Measurements from ENCODE around the gene CNTN5.
"Not testable (repeated sequence)": the region's sequence is repeated elsewhere in the genome, so short reads cannot be mapped to it uniquely, and the experiment has no call there.

CNTN5 gene

GRCh38 chr11:99281331-99281730, 260.6 kb downstream of the CNTN5 start:
- ATAC-seq (no peak), DNase-seq (no peak)
- Mint-ChIP-seq H3K27ac (no peak overlapping the region), H3K4me3 (no peak overlapping the region), H3K4me1 (no peaks in the 10 kb centered on the region), H3K27me3 (no peaks in the 10 kb centered on the region), H3K9me3 (peaks cover 0 to 7% of the 10 kb centered on the region in 2 donors)

- H3K4me1 Mint-ChIP-seq, H3K27ac Mint-ChIP-seq, H3K4me3 Mint-ChIP-seq, H3K27me3 Mint-ChIP-seq, ATAC-seq, DNase-seq: not testable (repeated sequence)
- H3K9me3 Mint-ChIP-seq: peaks cover 10 to 16% of the 10 kb centered on the region in 2 donors
These were observed 277.2 kb downstream of the CNTN5 start for GRCh38 chr11:99297925-99298324.

- Mint-ChIP-seq H3K9me3 (peaks cover 0 to 5% of the 10 kb centered on the region in 2 donors), H3K4me3 (no peak overlapping the region), H3K4me1 (no peaks in the 10 kb centered on the region), H3K27me3 (no peaks in the 10 kb centered on the region), H3K27ac (no peak overlapping the region)
- ATAC-seq: no peak
- DNase-seq: no peak
These were observed 286.9 kb downstream of the CNTN5 start for GRCh38 chr11:99307510-99308088.

GRCh38 chr11:99311870-99312269, 291.1 kb downstream of the CNTN5 start:
- Mint-ChIP-seq H3K4me1 (no peaks in the 10 kb centered on the region), H3K27ac (no peak overlapping the region), H3K9me3 (peaks cover 0 to 5% of the 10 kb centered on the region in 2 donors), H3K27me3 (no peaks in the 10 kb centered on the region), H3K4me3 (no peak overlapping the region)
- no peak for ATAC-seq
- no peak for DNase-seq

GRCh38 chr11:99316776-99317520, 296.2 kb downstream of the CNTN5 start:
- no peaks in the 10 kb centered on the region for H3K4me1 Mint-ChIP-seq
- no peak overlapping the region for H3K27ac Mint-ChIP-seq
- H3K27me3 Mint-ChIP-seq: no peaks in the 10 kb centered on the region
- peaks cover 4 to 26% of the 10 kb centered on the region in 2 donors for H3K9me3 Mint-ChIP-seq
- no peak overlapping the region for H3K4me3 Mint-ChIP-seq
- no peak for DNase-seq
- no peak for ATAC-seq

GRCh38 chr11:99320769-99321290, 300.1 kb downstream of the CNTN5 start:
- Mint-ChIP-seq H3K4me3 (no peak overlapping the region), H3K27ac (no peak overlapping the region), H3K27me3 (no peaks in the 10 kb centered on the region), H3K4me1 (no peaks in the 10 kb centered on the region), H3K9me3 (peaks cover 4 to 26% of the 10 kb centered on the region in 2 donors)
- no peak for DNase-seq
- no peak for ATAC-seq

GRCh38 chr11:99325847-99326246, 305.1 kb downstream of the CNTN5 start:
- H3K4me3 Mint-ChIP-seq: no peak overlapping the region
- no peaks in the 10 kb centered on the region for H3K4me1 Mint-ChIP-seq
- H3K27me3 Mint-ChIP-seq: no peaks in the 10 kb centered on the region
- no peak for ATAC-seq
- no peak for DNase-seq
- peaks cover 9 to 10% of the 10 kb centered on the region in 2 donors for H3K9me3 Mint-ChIP-seq
- no peak overlapping the region for H3K27ac Mint-ChIP-seq

- Mint-ChIP-seq H3K4me3 (no peak overlapping the region), H3K27me3 (no peaks in the 10 kb centered on the region), H3K27ac (no peak overlapping the region), H3K9me3 (peaks cover 0 to 8% of the 10 kb centered on the region in 2 donors), H3K4me1 (no peaks in the 10 kb centered on the region)
- ATAC-seq (no peak), DNase-seq (no peak)
These were observed 306.3 kb downstream of the CNTN5 start for GRCh38 chr11:99327066-99327465.

GRCh38 chr11:99327527-99327926, 306.8 kb downstream of the CNTN5 start:
- Mint-ChIP-seq H3K9me3 (peaks cover 0 to 8% of the 10 kb centered on the region in 2 donors), H3K4me3 (no peak overlapping the region), H3K27me3 (no peaks in the 10 kb centered on the region), H3K4me1 (no peaks in the 10 kb centered on the region), H3K27ac (no peak overlapping the region)
- ATAC-seq: no peak
- no peak for DNase-seq

- Mint-ChIP-seq H3K27me3 (no peaks in the 10 kb centered on the region), H3K27ac (no peak overlapping the region), H3K4me3 (no peak overlapping the region), H3K9me3 (peaks cover 0 to 8% of the 10 kb centered on the region in 2 donors), H3K4me1 (no peaks in the 10 kb centered on the region)
- DNase-seq: no peak
- no peak for ATAC-seq
These were observed 312.9 kb downstream of the CNTN5 start for GRCh38 chr11:99333621-99334020.

- Mint-ChIP-seq H3K27ac (no peak overlapping the region), H3K4me3 (no peak overlapping the region), H3K4me1 (no peaks in the 10 kb centered on the region), H3K27me3 (no peaks in the 10 kb centered on the region), H3K9me3 (peaks cover 10 to 19% of the 10 kb centered on the region in 2 donors)
- ATAC-seq (no peak), DNase-seq (no peak)
These were observed 322.4 kb downstream of the CNTN5 start for GRCh38 chr11:99343117-99343516.

- ATAC-seq (no peak), DNase-seq (no peak)
- Mint-ChIP-seq H3K27ac (no peak overlapping the region), H3K9me3 (peaks cover 0 to 5% of the 10 kb centered on the region in 2 donors), H3K27me3 (no peaks in the 10 kb centered on the region), H3K4me1 (no peaks in the 10 kb centered on the region), H3K4me3 (no peak overlapping the region)
These were observed 328.5 kb downstream of the CNTN5 start for GRCh38 chr11:99349151-99349673.

- no peaks in the 10 kb centered on the region for H3K4me1 Mint-ChIP-seq
- DNase-seq: no peak
These were observed 330.9 kb downstream of the CNTN5 start for GRCh38 chr11:99351624-99352023.

GRCh38 chr11:99352642-99353041, 331.9 kb downstream of the CNTN5 start:
- H3K27ac Mint-ChIP-seq: no peak overlapping the region
- peaks cover 5 to 9% of the 10 kb centered on the region in 2 donors for H3K9me3 Mint-ChIP-seq
- H3K4me3 Mint-ChIP-seq: no peak overlapping the region
- DNase-seq (no peak), ATAC-seq (no peak)
- no peaks in the 10 kb centered on the region for H3K4me1 Mint-ChIP-seq
- no peaks in the 10 kb centered on the region for H3K27me3 Mint-ChIP-seq

More at GRCh38 chr11:99351624-99352023, 330.9 kb downstream of the CNTN5 start:
- H3K9me3 Mint-ChIP-seq: peaks cover 5 to 9% of the 10 kb centered on the region in 2 donors
- no peak for ATAC-seq
- no peak overlapping the region for H3K27ac Mint-ChIP-seq
- no peak overlapping the region for H3K4me3 Mint-ChIP-seq
- no peaks in the 10 kb centered on the region for H3K27me3 Mint-ChIP-seq

GRCh38 chr11:99366546-99366945, 345.8 kb downstream of the CNTN5 start:
- ATAC-seq: no peak
- DNase-seq: no peak
- no peak overlapping the region for H3K4me3 Mint-ChIP-seq
- H3K27me3 Mint-ChIP-seq: no peaks in the 10 kb centered on the region
- H3K9me3 Mint-ChIP-seq: no peaks in the 10 kb centered on the region
- no peak overlapping the region for H3K27ac Mint-ChIP-seq
- H3K4me1 Mint-ChIP-seq: no peaks in the 10 kb centered on the region

GRCh38 chr11:99368583-99368982, 347.8 kb downstream of the CNTN5 start:
- H3K4me1 Mint-ChIP-seq: no peaks in the 10 kb centered on the region
- ATAC-seq (no peak), DNase-seq (no peak)
- no peaks in the 10 kb centered on the region for H3K27me3 Mint-ChIP-seq
- H3K27ac Mint-ChIP-seq: no peak overlapping the region
- no peaks in the 10 kb centered on the region for H3K9me3 Mint-ChIP-seq
- H3K4me3 Mint-ChIP-seq: no peak overlapping the region
